ENCODE results near the gene LPAR2.

Gene LPAR2

DNA sequence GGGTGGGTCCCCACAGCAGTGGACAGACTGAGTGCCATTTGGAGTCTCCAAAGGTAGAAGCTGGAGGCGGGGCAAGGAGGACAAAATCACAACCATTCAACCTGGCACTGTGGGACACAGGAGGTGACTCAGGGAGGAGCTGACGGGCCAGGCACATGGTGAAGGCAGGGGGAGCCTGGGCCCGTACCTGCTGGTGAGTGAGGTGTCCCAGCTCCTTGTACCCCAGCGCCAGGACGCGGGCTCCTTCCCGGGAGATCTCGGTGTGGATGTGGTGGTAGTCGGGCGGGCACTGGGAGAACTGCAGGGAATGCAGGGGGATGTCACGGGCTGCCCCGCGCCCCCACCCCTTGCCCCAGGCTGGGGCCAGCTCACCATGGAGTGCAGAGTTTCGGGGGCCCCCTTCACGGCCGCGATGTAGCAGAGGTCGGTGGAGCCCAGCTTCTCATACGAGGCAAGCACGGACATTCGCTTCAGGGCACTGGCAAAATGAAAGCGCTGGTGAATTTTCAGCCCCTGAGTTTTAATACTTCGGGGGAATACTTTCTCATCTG lies 25.7 kb upstream of the LPAR2 start:
- DNase-seq (ENCODE audit: low read depth) = no peak

DNA sequence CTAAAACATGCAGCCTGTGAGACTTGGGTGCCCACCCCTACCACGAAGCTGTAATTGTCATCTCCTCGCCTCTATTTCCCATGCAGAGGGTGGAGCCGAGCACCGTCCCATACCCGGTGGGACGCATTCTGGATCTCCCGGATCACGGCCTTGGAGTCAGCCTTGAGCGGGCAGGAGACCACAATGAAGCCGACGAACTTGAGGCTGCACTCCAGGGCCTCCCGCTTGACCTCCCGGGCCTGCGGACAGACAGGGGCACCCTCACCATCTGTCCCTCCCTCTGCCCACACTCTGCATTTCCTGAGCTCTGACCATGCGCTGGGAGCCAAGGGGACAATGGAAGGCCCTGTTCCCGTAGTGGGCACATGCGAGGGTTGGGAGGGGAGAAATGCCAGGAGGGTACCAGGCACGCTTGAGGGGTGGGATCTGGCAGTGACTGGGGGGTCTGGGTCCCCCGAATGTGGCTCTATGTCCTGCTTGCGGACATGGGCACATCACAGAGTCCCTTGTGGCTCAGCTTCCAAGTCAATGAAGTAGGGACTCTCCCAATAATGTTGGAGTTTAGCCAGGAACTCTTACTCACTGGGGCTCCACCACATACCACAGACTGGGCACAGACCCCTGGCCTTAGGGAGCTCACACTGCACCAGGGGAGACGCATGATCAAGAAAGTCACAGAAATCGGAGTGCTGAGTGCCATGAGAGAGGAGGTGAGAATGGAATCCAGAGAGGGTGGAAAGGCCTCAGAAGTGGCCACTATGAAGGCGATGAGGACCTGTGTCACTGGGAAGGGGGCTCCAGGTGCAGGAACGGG lies 24.7 kb upstream of the LPAR2 start:
- DNase-seq (ENCODE audit: low read depth) = no peak

- DNase-seq (ENCODE audit: low read depth) = no peak
These were observed 23.1 kb upstream of the LPAR2 start for GRCh38 chr19:19651076-19651475.

DNA sequence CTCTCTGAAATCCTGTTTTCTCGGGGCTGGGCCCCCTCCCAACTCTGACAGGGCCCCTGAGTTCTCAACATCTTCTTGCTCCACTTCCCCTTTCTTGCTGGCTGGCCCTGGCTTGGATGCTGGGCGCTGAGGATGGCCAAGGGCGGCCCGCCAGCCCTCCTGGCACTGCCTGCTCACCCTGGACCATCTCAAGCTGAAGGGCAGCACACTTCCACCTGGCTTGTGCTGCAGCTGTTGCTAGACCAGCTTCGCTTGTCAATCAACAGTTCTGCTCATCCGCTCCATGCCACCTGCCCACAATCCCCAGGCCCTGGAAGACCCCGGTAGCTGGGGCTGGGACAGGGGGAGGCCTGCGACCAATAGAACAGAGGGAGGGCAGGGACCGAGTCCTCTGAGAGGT lies 22.3 kb upstream of the LPAR2 start:
- no peak for DNase-seq (ENCODE audit: low read depth)

- no peak for DNase-seq (ENCODE audit: low read depth)
These were observed 21.6 kb upstream of the LPAR2 start for GRCh38 chr19:19649580-19649995.

- no peak for DNase-seq (ENCODE audit: low read depth)
These were observed 21.1 kb upstream of the LPAR2 start for GRCh38 chr19:19649155-19649554.

DNA sequence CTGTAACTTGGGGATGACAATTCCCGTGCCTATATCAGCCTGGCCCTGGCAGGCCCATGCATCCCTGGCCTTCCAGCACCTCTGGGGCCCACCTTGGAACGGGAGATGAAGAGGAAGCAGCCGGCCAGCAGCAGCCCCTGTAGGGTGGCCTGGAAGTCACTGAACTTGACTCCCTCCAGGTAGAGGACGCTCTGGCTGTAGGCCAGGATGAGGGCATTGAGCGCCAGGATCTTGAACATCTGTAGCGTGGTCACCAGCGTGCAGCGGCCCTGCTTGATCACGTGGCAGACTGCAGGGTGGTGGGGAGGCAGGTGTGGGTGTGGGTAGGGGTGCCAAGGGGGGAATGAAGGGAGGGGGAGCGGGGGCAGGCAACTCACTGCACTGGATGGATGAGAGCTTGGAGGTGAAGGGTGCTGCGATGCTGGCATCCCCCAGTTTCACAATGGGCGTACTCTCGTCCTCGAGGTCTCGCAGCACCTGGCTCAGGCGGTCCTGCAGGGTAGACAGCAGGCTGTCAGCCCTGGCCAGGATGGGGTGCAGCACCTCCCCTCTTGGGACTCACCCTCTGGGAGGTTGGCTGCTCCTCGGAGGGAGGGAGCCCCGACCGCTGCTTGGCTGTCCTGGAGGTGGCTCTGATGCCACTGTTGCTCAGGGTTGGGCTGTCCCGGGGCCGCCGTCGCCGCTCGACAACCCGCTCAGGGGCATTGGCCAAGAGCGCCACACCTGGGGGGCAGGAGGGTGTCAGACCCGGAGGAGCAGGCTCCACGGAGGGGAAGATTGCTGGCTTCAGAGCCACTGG lies 19.2 kb upstream of the LPAR2 start:
- DNase-seq (ENCODE audit: low read depth) = no peak

- DNase-seq (ENCODE audit: low read depth) = no peak
These were observed 17.3 kb upstream of the LPAR2 start for GRCh38 chr19:19645233-19645870.

DNA sequence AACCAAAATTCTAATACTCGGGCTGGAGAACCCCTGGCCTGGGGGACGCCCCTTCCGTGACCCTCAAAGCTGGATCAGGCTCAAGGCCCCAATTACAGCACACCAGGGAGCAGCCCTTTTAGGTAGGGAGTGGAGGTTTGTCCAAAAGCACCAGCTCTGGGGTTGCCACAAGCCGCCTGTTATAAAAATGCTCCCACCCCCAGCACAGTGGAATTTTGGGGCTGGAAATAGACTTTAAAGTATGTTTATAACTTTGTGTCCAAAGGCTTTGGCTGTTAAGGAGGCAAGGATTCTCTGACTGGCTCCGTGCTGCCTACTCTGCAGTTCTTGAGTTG lies 16.0 kb upstream of the LPAR2 start:
- DNase-seq (ENCODE audit: low read depth) = no peak

GRCh38 chr19:19643158-19644053 lies 15.4 kb upstream of the LPAR2 start, which contains the start of gene GMIP:
GMIP (minus strand) TSS chr19:19643657; CDS start chr19:19643529, 128 bp downstream.
- peak; percentile 77 for DNase-seq (ENCODE audit: low read depth)

- peak; percentile 27 for DNase-seq (ENCODE audit: low read depth)
These were observed 14.6 kb upstream of the LPAR2 start for GRCh38 chr19:19642506-19643157.

GRCh38 chr19:19637523-19638251 lies 9.7 kb upstream of the LPAR2 start:
- no peak for DNase-seq (ENCODE audit: low read depth)

DNA sequence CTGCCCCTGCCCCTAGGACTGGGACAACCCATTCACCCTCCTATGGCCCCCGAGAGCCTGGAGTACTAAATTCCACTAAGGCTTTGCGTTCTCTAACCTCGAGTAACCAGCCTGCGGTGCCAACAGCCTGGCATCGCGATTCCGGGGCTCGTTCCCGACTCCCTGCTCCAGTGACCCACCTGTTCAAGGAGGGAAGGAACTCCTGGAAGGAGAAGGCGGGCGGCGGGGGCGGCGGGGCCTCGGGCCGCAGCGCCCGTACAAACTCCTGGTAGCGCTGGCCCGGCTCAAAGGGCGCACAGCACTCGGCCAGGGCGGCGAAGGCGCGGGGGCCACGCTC lies 9.1 kb upstream of the LPAR2 start:
- no peak for DNase-seq (ENCODE audit: low read depth)

GRCh38 chr19:19636573-19637185 lies 8.7 kb upstream of the LPAR2 start:
- no peak for DNase-seq (ENCODE audit: low read depth)

DNA sequence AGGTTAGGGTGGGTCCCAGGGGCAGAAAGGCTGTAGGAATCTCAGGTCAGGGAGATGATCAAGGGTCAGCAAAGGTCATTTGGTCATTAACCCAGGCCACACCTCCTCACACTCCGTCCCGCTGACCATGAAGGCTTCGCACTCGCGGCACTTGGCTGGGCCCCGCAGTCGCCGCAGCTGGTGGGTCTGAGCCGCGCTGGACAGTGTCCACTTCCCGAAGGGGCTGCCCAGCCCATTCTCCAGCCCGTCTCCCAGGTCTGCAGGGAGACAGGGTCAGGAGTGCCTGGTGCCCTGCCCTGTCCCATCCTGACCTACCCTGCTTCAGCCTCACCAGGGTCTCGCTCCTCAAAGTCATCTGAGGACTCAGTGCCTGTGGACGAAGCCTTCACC lies 7.3 kb upstream of the LPAR2 start:
- DNase-seq (ENCODE audit: low read depth) = no peak

DNA sequence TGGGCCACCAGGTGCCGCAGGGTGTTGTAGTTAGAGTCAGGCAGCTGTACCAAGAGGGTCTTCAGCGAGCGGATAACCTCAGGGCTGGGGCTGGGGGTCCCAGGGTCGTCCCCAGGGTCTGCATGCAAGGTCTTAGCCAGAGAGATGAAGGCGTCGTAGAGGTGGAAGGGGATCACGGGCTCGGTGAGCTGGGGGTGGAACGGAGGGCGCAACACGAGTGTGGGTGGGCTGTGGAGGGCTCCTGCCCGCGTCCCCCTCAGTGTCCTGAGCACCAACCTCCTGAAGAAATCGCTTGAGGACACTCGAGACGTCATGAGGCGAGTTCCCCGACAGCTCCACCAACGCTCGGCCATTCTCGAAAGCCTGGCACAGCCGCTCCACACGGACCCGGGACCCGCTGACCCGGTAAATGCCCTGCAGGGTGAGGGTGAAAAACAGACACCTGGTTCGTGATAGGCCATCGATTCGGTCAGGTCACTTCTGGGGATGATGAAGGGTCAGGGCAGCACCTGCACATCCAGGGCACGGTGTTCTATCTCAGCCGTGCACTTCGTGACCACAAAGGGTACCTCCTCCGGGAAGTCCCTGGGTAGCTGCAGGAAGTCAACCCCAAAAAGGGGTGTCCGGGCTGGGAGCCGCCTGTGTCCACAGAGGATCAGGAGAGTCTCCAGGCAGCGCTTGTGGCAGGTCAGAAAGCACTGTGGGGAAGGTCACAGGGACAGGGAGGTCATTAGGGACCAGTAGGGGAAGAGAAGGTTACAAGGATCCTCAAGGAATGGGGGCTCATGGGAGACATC lies 6.7 kb upstream of the LPAR2 start:
- no peak for DNase-seq (ENCODE audit: low read depth)

DNA sequence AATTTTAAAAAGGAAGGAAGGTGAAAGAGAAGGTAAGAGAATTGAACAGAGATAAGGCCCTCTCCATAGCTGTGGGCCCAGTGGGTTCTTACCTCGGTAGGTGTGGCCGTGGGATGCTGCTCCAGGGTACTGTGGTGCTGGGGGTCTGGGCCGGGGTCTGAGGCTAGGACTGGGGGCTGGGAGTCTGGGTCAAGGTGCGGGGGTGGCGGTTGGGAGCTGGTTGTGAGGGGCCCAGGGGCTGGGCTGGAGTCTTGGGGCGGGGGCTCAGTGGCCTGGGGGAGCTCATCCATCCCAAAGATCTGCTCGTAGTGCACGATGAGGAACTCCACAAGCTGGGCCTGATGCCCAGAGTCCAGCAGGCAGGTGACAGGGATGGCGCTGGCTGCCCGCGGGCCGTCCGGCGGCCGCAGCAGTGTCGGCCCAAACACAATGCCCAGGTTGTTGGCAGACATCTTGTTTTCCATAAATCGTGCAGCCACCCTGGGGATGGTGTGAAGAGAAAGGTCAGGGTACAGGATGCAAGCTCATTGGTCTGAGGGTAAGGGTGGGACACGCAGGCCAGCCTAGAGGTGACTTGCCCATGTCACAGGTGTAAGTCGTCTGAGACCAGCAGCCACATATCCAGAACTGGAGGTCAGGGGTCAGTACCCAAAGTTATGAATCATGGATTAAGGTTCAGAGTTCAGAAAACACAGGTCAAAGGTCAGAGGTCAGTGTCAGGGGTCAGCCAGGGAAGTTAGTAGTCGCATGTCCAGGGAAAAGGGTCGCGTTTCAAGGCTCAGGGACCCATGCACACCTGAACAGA lies 5.9 kb upstream of the LPAR2 start:
- DNase-seq (ENCODE audit: low read depth) = no peak

DNA sequence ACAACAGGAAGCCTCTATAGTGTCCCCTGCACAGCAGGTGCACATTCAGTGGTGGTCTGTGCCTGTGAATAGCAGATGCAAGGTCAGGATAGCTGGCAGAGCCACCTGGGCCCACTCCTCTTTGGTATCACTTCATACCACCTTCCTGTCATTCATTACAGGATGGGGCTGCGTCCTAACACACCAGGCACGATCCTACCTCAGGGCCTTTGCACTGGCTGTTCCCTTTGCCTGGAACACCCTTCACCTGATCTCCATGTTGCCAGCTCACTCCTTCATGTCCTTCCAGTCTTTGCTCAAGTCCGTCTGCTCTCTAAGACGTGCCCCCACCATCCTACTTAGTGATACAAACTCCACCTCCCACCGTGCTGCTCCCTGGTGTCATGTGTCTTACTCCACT lies 4.6 kb upstream of the LPAR2 start:
- DNase-seq (ENCODE audit: low read depth) = no peak

Data from activated T-helper 9 cell treated with anti-CD3 and anti-CD28 coated beads, Interleukin-2, amount 50 U/mL, for 16 hours (primary cell).